GOT3 (cell line): ENCODE results near the gene ZNF629.
A peak's percentile ranks its signal among the peaks of the same experiment; 100 is the strongest.

Experiments
- DNase-seq: peaks from one replicate; lab custom pipeline; 2025; ENCODE audit warnings: mixed read lengths; lab: John Stamatoyannopoulos, UW

The ZNF629 gene

DNA sequence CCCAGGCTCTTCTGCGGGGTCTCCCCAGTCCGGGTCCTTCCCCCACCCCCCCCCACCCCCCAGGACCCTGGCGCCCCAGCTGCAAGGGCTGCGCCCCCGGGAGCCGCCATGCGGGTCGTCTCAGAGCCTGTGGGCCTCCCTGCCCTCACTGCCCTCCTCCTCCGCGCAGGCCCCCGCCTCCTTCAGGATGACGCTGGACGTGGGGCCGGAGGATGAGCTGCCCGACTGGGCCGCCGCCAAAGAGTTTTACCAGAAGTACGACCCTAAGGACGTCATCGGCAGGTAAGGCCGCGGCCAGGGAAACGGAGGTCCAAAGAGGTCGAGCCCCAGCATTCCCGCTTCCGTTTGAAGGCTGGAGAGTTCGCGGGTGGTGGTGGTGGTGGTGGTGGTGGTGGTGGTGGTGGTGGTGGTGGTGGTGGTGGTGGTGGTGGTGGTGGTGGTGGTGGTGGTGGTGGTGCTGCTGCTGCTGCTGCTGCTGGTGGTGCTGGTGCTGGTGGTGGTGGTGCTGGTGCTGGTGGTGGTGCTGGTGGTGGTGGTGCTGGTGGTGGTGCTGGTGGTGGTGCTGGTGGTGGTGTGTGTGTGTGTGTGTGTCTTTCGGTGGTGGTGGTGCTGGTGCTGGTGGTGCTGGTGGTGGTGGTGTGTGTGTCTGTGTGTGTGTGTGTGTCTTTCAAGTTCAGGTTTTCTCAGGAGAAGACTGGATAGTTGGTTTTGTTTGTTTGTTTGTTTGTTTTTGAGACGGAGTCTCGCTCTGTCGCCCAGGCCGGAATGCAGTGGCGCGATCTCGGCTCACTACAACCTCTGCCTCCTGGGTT lies 38.2 kb downstream of the ZNF629 start:
- no peak for DNase-seq

DNA sequence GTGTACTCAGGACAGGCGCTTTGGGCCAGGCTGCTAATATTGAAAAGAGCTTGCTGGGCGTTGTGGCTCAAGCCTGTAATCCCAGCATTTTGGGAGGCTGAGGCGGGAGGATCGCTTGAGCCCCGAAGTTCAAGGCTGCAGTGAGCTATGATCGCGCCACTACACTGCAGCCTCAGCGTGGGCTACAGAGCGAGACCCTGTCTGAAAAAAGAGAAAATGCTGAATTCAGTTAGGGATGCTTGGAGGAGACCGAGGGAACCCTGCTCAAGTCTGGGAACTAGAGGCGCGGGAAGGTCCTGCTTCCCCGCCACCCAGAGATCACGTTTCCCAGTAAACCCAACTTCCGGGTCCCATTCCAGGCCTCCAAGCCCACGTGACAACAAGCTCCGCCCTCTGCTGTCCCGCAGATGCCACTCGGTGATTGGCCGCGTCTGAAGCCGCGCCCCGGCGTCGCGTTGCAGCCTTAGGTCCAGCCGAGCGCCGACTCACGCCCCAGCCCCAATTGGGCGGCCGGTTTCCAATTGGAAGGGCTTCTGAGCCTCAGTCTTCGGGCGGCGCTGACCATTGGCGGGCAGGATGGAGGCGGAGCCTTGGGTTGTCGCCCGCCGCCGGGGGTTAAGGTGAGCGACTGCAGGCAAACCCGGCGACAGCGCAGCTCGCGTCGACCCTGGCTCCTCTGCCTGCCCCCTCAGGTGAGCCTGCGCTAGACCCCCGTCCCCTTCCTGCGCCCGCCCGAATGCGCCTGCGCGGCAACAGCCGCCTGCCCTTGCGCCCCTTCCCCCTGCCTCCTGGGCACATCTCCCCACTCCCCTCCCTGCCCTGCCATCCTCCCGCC lies 39.0 kb downstream of the ZNF629 start, which contains the start of gene PHKG2:
Gene PHKG2 (plus strand): TSS at position 627 of the 835 bp plus-strand sequence. CDS start 396 bp downstream, outside the sequence.
- DNase-seq = peak; percentile 92

DNA sequence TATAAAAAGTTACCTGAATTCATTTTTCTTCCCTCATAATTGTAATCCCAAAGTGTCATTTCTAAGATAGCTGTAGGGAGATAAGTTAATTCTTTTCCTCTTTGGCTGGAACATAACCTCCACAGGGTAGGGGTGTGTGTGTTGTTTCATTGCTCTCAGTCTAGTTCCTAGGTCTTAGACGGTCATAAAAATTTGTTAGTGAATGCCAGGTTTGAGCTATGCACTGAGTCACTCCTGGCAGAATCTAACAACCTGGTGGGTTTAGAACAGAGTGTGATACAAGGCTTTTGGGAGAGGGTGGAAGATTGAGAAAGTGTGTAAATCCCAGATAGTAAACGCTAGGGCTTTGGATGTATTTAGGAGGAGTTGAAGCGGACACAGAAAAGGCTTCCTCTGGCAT lies 39.7 kb downstream of the ZNF629 start:
- no peak for DNase-seq

DNA sequence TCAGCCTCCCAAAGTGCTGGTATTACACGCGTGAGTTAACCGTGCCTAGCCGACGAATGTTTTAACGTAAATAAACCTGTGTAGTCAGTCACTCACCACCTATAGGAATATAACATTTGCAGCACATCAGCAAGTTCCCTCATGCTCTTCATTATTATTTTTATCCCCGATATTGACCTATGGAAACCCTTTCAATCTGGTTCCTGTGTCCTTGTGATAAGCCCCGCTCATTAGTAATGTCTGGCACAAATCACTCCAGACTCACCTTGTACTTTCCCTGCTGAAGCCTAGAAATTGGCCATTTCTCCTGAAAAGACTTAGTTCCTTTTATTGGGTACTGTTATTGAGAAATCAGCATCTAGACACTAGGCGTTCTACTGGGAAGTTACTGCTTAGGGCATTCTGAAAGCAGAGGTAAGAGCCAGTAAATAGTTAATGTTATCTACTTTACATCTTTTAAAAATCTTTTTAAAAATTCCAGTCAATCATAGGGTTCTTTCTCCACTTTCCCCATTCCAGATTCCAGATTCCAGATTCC lies 40.3 kb downstream of the ZNF629 start:
- DNase-seq = no peak

DNA sequence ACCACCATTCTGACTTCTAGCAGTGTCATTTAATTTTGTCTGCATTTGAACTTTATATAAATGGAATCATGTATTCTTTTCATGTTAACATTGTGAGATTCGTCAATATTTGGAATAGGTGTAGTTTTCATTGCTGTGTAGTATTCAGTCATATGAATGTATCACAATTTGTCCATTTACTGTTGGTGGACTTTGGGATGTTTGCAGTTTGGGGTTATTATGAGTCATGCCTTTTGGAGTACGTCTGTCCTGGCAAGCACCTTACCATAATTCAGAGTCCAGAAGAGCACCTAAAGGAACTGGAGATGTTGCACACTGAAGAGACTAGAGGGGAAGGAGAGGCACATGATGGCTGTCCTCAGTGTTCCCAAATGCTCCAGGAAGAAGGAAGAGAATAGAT lies 41.9 kb downstream of the ZNF629 start:
- DNase-seq = no peak

DNA sequence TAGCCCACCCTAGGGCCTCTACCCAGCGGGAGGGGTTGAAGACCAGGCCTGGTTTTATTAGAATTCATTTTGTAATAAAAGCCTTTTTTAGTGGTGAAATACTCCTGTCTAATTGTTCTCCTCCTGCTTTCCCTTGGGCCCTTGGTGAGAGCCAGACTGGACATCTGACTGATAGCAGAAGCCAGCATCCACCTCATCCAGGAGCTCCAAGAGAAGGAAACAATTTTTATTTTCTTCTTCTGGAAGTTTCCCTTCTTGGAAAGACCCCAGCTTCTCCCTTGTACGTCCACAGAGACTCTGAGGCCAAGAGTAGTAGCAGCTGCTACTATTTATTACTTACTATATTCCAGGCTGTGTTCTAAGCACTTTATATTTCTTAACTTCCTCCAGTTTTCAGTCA lies 42.8 kb downstream of the ZNF629 start:
- no peak for DNase-seq

DNA sequence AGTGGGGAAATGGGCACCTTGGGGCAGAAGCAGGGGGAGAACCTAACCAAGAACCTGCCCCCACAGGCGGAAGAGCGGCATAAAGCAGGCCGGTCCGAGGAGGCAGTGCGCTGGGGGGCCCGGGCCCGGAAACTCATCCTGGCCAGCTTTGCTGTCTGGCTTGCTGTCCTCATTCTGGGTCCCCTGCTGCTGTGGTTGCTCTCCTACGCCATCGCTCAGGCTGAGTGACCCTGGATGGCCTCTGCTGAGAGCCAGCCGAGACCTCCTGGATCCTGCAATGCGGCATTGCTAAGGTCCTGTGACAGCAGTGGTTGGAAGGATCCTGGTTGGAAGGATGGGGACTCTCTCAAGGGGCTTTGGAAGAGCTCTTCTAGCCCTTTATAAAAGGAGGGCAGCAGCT lies 43.3 kb downstream of the ZNF629 start:
- DNase-seq = no peak

DNA sequence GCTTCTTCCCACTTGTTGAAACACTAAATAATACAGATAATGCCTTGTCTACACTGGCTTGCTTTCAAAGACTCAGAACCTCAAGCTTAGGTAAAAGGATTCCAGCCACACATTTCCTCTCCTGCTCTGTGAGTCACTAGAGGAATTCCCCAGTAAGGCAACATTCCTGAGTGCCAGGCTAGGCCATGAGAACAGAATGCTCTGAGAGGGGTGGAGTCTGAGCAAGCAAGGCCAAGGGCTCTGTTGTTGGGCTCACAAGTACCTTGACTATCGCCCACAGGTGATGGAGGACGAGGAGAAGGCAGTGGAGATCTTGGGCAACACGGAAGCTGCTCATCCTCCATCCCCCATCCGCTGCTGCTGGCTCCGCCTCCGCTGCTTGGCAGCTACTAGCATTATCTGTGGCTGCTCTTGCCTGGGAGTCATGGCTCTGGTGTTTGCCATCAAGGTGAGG lies 45.5 kb downstream of the ZNF629 start:
- DNase-seq = no peak

DNA sequence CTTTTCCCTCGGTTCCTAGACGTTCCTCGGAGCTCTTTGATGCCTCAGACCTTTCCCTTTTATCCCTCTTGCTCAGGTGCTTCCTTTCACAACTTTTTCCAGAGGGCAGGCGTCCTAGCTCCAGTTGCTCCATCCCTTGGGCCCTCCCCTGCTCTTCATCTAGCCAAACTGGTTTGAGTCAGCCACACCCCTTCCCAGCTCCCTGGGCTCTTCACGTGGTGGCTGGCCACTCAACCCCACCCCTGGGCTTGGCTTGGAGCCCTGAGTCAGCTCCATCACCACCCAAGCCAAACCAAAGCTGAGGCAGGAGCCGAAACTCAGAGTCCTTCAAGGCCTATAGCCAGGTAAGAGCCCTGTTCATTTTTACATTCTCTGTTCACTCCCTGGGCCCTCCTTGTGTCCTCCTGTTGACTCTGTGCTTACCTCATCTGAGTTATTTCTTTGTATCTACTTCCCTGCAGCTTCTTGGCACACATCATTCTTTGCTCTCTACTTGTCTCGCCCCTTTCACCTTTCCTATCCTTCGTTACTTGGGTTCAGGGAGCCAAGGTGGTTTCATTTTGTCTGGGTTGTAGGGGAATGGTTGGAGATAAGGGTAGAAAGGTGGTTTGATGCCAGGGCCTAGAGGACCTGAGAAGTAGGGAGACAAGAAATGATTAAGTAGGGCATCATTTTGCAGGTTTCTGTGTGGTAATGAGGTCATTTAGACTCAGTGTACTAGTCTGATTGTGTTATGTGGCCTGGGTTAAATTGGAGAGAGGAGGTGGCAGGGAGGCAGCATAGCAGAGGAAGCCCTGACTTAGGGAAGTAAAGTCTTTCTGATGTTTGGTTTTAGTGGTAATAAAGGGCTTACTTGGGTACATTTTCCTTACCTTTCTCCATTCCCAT lies 46.4 kb downstream of the ZNF629 start:
- no peak for DNase-seq

DNA sequence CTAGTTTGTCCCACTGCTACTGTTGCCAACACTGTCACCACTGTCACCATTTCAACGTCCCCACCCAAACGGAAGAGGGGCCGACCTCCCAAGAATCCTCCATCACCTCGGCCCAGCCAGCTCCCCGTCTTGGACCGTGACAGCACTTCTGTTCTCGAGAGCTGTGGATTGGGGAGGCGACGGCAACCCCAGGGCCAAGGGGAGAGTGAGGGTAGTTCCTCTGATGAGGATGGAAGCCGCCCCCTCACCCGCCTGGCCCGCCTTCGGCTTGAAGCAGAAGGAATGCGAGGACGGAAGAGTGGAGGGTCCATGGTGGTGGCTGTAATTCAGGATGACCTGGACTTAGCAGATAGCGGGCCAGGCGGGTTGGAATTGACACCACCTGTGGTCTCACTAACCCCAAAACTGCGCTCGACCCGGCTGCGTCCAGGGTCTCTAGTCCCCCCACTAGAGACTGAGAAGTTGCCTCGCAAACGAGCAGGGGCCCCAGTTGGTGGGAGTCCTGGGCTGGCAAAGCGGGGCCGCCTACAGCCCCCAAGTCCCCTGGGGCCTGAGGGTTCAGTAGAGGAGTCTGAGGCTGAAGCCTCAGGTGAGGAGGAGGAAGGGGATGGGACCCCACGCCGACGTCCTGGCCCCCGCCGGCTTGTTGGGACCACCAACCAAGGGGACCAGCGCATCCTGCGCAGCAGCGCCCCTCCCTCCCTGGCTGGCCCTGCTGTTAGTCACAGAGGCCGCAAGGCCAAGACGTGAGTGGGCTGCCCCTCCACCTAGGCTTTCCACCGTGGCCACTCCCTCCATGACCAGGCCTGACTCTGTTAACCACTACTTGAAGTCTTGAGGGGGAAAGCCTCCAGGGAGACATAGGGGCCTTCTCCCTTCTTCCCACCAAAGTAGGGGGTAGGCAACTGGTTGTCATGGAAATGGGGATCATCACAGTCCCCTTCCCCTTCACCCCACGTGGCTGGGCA lies 47.7 kb downstream of the ZNF629 start:
- DNase-seq = no peak

DNA sequence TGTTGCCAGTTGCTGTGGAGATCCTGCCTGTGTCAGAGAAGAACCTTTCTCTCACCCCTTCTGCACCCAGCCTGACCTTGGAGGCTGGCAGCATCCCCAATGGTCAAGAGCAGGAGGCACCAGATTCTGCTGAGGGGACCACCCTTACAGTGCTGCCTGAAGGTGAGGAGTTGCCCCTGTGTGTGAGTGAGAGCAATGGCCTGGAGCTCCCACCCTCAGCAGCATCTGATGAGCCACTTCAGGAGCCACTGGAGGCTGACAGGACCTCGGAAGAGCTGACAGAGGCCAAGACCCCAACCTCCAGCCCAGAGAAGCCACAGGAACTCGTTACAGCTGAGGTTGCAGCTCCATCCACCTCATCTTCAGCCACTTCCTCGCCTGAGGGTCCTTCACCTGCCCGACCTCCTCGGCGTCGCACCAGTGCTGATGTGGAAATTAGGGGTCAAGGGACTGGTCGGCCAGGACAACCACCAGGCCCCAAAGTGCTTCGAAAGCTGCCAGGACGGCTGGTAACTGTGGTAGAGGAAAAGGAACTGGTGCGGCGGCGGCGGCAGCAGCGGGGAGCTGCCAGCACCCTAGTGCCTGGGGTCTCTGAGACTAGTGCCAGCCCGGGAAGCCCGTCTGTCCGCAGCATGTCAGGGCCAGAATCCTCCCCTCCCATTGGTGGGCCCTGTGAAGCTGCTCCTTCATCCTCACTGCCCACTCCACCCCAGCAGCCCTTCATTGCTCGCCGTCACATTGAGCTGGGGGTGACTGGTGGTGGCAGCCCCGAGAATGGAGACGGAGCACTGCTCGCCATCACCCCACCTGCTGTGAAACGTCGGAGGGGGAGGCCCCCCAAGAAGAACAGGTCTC lies 49.0 kb downstream of the ZNF629 start:
- no peak for DNase-seq

DNA sequence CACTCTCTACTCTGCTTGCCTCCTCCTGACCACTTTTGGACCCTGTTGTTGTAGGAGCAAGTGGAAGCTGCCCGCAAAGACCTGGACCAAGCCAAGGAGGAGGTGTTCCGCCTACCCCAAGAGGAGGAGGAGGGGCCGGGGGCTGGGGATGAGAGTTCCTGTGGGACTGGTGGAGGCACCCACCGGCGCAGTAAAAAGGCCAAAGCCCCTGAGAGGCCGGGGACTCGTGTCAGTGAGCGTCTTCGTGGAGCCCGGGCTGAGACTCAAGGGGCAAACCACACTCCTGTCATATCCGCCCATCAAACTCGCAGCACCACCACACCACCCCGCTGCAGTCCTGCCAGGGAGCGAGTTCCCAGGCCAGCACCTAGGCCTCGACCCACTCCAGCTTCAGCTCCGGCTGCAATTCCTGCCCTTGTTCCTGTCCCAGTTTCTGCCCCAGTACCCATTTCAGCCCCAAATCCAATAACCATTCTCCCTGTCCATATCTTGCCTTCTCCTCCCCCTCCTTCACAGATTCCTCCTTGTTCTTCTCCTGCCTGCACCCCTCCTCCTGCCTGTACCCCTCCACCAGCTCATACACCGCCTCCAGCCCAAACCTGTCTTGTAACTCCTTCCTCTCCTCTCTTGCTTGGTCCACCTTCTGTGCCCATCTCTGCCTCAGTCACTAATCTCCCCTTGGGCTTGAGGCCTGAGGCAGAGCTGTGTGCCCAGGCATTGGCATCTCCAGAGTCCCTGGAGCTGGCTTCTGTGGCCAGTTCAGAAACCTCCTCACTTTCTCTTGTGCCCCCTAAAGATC lies 49.8 kb downstream of the ZNF629 start:
- DNase-seq = no peak

DNA sequence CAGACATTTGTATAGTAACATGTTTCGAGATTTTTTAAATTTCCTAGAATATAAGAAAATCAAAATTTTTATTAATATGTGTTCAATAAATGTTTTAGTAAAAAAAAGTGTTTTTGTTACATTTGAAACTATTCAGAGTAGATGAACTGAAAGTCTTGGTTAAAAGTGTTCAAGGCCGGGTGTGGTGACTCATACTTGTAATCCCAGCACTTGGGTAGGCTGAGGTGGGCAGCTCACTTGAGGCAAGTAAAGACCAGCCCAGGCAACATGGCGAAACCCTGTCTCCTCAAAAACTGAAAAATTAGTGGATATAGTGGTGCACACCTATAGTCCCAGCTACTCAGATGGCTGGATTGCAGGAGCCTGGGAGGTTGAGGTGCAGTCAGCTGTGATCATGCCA lies 55.6 kb downstream of the ZNF629 start:
- no peak for DNase-seq

DNA sequence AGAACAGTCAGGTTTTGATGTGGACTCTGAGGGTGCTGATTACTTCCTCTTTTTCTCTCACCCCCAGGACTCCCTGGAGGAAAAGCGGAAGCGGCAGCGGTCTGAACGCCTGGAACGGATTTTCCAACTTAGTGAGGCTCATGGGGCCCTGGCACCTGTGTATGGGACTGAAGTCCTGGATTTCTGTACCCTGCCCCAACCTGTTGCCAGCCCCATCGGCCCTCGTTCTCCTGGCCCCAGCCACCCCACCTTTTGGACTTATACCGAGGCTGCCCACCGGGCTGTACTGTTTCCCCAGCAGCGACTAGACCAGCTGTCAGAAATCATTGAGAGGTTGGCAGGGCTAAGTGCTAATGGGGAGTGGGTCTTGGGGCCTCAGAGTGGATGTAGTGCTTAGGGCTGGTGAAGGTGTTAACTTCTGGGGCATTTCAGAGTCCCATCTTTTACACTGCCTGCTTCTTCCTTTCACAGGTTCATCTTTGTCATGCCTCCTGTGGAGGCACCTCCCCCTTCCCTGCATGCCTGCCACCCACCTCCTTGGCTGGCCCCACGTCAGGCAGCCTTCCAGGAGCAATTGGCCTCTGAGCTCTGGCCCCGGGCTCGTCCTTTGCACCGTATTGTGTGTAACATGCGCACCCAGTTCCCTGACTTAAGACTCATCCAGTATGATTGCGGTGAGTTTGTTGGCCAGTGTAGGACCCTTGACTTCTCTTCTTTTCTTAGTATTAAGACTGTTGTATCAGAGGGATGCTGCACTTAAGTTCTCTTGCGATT lies 57.9 kb downstream of the ZNF629 start:
- no peak for DNase-seq
